Stimulated activated CD8-positive, alpha-beta memory T cell treated with anti-CD3 and anti-CD28 coated beads, Interleukin-7, amount 100 ng/mL, for 4 hours (primary cell): ENCODE measurements around the gene HSPE1.
"Not testable (repeated sequence)": the region's sequence is repeated elsewhere in the genome, so short reads cannot be mapped to it uniquely, and the experiment has no call there.

Source experiments
- DNase-seq, 2 donors: peaks; one replicate each; pipeline ENCODE4 v3.0.0-alpha.2; 2020; ENCODE audit warnings: low read depth in 2 of 2

The HSPE1 gene

DNA sequence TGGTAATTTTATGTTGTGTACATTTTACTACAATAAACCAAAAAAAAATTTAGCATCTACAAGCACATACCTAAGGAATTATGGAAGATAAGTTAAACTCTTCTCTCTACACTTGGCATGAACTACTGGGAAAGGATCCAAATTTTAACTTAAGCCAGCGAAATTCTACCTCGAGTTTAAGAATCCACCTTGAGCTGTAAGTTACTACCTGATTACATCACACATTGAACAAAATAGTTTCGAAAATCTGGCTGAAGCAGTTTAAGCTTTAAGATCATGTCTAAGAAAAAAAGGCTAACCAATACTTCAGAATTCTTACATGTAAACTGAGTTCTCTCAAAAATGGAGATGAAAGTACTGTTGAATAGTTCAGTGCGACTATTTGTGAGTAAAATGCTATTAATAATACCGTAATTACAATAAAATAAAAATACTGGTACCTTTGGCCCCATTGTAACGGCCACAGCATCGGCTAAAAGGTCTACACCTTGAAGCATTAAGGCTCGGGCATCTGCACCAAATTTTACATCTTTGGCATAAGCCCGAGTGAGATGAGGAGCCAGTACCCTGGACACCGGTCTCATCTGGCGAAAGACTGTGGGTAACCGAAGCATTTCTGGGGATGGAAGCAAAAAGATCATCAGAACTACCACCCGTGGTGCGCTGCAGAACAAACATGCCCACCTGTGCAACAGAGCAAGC is 1.8 kb upstream of the HSPE1 start:
- DNase-seq, result no peak

DNA sequence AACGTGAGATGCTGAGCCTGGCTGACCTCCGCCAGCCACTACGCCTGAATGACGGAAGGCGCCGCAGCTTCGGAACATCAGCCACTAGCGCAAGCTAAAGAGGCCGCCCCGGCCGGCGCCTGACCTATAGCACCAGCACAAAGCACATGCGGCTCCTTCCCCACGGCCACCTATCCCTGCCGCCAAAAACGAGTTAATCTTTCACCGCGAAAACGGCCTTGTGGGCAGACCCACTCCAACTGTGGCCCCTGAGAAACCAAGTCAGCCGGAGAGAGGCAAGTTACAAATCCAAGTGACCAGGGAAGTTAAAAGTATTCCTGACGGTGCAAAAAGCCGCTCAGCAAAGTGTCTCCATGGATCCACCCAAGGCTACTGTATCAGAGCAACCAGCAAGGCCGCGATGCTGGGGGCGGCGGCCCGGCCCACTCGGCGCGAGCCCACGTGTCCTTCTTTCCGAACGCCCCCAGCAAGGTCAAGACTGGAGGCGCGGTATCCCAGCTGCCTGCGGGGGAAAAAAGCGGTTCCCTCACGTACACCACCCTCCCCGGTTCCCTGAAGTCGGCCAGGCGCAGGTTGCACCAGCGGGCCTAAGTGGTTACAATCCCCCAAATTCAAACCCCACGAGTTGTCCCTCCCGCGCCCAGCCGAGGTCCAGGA is 1.1 kb upstream of the HSPE1 start:
- DNase-seq, result peak; percentile 34 to 54

DNA sequence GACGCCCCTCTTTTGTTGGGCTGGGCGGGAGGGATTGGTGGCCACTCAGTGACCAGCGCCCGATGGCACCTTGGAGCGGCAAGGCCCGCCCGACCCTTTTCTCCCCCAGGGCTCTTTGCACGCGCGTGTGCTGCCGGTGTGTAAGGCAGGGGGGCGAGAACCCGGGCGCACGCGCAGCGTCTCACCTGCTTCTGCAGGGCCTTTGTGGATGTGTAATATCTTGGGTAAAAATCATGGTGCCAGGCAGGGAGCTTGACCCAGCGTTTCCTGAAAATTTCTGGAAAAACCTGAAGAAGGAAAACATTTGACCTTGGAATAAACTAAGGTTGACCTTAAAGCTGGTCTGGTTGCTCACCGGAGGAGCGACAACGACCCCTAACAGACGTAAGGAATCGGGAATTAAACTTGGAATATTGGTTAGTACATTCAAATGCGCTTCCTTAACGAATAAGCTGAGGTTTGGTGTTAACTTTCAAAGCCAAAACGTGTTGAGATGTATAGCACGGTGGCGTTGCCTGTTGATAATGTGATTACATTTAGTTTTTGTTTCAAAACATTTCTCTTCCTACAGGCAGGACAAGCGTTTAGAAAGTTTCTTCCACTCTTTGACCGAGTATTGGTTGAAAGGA is 438 bp downstream of the HSPE1 start:
- no peak for DNase-seq

DNA sequence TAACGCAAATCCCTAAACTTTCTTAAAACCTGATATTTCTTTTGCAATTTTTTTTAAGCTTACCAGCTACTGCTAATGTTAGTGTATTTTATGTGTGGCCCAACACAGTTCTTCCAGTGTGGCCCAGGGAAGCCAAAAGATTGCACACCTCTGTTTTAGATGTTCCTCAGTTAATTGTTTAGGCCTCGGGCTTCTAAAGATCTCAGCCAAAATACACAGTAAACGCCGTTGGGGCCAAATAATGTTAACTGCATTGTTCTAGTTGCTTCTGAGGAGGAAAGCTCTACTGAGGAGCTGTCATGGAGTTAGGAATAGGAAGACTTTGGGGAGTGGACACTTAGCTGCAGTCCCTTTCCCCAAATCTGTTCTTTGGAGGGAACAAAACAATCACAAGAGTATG is 2.0 kb downstream of the HSPE1 start:
- DNase-seq, result no peak

DNA sequence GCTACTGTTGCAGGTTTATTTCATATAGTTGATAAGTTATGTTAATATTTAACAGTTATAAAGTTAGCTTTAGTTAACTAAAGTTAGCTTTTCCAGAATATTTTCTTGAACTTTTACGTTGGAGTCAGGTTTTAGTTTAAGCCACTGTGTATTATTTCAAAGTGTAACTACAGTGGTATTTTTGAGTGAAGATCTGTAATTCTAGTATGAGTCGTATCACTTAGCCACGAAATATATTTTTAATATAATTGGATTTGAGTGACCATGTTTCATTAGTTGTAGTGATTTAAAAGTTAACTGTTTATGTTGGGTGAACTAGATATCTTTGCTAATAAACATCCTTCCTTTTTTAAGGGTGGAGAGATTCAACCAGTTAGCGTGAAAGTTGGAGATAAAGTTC is 2.5 kb downstream of the HSPE1 start:
- DNase-seq, result no peak

DNA sequence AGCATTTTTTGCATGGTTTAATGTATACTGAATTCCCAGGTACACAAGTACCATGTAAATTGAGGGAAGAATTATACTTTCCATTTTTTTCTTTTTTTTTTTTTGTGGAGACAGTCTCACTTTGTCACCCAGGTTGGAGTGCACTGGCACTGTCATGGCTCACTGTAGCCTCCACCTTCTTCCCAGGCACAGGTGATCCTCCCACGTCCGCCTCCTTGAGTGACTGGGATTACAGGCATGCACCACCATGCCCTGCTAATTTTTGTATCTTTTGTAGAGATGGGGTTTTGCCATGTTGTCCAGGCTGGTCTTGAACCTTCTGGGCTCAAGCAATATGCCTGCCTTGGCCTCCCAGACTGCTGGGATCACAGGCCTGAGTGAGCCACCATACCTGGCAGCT is 3.8 kb downstream of the HSPE1 start:
- no peak for DNase-seq

DNA sequence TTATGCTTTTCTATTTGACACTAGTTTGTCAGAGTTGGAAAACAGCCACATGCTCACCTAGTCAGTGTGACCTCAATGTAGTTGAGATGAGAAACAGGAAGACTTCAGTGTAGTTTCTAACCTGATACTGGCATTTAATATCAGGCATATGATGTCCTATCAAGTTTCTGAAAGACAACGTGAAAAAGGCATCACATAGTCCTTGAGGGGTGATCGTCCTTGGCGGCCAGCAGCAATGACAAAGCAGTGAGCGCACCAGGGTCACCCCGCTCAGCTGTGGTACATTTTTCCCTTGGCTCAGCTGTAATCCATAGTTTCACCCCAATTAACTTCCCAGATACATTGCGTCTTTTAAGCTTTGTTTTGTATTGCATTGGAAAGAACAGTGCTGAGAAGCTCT is 4.3 kb downstream of the HSPE1 start:
- no peak for DNase-seq

DNA sequence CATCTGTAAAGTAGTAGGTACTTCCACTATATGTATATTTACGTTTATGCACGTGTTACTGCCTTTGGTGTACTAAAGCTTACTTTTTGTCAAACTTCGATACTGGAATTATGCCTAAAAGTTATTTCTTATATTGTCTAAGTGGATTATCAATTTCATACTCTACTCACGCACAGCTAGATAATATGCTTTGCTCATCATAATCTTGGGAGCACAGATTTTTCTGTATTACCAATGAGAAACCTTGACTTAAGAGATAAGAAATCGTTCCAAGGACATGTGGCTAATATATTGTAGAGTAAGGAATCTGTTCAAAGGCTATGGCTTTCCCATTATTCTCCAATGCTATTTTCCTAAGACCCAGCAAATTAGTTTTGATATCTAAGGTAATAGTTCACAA is 6.5 kb downstream of the HSPE1 start:
- no peak for DNase-seq

DNA sequence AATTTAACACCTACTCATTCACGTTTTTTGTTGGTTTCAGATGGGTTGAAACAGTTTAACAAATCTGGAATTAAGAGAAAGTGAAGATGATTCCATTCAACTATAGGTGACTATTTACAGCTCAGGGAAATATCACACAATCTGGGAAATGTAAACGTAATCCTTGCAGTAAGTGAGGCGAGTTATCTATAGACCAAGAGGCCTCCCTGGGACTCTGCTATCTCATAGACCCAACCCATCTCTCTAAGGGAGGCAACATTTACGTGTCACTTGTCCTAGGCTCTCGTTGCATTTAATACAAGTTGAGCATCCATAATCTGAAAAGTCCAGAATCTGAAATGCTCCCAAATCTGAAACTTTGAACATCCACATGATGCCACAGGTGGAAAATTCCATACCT is 13.7 kb downstream of the HSPE1 start:
- DNase-seq, result no peak

DNA sequence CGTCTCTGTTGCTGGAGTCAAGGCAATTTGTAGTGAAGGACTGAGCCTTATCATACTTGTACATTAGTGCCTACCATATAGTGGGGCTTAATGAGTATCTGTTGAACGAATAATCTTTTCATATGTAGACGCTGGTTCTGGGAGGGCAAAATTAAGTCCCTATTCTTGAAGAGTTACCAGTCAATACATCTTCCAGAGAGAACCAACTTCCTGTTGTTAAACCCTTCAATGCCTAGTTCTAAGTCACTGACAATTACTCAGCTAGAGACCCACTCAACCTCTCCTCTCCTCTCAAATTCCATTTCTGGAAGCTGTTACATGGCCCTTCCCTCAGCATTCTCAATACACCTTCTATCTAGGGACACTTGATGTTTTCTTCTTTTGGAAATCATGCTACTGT is 14.6 kb downstream of the HSPE1 start:
- DNase-seq, result no peak

DNA sequence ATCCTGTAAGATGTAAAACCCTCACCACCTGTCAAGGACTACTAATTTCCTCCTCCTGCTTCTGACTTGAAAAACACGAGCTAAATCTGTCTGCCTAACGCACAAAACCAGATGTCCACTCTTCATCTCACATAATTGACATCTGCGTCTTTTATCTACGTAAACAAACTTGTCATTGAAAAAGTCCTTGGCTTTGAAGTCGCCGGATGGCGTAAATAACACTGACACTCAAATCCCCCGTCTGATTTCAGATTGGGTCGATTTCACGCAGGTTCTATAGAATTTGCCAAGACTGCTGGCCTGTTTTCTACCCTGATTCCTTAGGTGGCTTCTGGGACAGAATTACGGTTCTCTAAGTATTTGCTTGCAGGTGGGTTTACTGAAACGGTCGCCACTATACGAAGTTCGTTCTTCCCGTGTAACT is 15.1 kb downstream of the HSPE1 start:
- DNase-seq, result no peak

DNA sequence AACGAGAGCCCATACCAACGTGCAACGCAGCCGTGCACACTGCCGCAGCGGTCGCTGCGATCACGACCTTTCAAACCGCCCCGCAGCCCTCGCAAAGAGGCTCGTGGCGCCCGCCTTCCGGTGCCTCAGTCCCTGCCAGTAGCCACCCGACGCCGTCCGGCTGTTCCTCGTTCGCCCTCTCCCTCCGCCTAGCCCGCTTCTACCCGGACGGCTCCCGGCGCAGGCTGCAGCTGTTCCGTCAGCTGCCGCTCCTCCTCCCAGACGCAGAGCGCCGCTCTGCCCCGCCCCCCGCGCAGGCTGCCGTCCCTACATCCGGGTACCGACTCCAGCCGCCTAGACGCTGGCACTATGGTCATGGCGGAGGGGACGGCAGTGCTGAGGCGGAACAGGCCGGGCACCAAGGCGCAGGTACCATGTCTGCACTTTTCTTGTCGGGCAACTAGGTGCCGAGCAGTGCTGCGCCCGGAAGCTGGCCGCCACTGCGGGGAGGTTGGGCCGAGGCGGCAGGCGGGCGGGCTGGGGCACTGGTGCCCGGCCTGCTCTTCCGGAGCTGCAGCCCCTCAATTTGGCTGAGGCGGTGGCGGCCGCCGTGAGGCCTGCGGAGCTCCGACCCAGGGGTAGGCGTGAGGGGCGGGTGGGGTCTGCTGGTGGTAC is 15.7 kb downstream of the HSPE1 start, which contains the start of gene MOB4:
MOB4 (plus strand) TSS at position 328 of the 654 bp plus-strand sequence; CDS start at position 349, 21 bp downstream.
- DNase-seq, result peak; percentile 77 to 90

DNA sequence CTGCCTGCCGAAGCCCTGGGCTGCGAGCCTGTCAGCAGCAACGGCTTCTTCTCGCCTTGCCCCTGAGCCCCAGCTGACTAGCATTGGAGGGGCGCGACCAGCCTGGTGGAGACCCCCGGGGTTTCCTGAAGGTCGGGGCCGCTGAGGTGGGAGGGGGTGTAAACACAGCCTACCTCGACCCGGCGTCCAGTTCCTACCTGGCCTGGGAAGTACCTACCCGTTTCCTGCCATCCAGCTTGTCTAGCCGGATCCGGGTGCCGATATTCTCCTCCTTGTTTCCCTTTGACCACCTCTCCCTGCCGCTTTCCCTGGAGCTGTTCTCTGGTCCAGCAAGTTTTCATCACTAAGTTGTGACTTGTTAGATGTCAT is 16.2 kb downstream of the HSPE1 start:
- no peak for DNase-seq

DNA sequence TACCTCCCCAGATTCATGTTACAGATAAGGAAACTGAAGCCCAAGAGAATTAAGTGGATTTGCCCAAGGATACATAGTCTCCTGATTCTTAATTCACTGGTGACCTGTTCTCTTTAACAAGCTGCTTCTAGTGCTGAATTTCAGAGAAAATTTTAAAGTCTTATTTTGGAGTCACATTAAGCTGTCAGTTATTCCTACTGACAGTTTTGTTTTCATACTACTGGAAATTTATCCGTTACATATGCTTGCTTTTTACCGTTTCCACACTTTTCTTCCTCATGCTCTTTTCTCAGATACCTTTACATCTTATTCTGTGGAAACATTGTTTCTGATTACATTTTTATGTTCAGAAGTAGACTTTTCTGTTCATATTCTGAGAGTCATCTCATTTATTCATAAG is 17.0 kb downstream of the HSPE1 start:
- DNase-seq, result no peak

DNA sequence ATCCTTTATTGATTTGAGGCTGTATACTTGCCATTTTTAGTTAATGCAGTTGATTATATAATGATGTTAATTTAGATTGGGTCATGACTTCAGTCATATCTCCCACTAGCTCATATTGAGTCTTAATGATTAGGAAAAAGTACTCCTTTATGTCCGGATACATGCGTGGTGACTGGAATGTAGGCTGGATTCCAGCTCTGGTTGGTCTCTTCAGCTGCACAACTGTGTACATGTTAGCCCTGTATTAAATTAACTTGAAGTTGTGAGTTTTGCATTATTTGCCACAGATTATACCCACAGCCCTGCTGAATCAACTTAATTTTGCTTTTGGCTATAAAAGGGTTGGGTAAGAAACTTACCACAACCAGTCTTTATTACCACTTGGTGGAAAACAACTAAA is 38.2 kb downstream of the HSPE1 start:
- DNase-seq, result no peak

DNA sequence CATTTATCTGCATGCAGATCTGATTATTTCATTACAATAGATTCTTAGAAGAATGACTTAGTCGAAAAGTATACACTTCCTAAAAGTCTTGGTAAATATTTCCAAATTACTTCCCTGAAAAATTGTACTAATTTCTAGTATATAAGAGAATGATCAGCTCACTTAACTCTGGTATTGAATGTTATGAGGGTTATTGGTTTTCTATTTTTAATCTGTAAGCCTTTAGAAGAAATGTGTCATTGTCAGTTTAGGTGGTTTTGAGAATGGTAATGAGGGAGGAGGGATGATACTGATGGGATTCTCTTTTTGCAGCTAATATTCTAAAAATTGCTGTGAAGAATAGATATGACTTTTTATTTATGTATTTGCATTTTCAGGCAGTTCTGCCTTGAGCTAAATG is 39.6 kb downstream of the HSPE1 start:
- DNase-seq, result no peak

DNA sequence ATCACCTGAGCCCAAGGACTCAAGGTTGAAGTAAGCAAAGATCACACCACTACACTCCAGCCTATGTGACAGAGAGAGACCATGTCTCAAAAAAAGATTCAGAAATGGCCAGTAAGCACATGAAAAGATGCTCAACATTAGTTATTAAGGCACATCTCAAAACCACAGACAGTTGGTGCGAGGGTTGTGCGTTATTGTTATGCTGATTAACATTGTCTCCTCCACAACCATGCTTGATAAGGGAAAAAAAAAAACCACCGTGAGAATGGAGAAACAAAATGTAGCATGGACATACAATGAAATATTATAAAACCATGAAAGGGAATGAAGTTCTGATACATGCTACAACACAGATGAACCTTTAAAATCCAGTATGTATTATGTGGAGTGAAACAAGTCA is 43.0 kb downstream of the HSPE1 start:
- DNase-seq, result no peak

DNA sequence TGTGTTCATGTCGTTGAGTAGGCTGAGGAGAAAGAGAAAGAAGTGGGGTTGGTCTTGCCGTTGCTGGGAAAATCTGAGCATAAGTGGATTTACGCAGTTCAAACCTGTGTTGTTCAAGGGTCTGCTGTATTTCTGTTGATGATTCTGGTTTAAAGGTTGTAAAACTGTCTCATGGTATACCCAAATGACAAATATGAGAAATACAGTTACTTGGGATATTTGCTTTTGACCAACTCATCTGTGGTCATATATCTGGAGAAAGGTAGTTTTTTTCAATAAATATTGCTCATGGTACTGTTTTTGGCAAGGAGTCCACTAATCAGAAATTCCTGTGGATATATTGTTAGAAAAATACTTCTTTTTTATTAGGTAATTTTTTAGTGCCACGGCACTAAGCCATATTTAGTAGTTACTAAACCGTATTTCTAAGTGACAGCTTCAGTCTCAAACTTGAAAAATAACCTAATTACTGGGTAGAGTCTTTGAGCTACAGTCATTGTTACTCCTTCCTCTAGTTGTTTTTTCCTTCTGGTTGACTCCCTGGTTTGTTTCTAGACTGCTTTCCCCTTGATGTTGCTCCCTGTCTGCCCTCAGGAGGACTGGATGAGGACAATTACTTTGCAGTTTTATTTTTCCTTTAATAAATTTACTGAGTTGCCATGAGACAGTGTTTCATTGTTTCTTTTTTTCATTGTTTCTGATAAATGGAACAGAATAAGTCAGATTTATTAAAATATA is 47.2 kb downstream of the HSPE1 start:
- no peak for DNase-seq

DNA sequence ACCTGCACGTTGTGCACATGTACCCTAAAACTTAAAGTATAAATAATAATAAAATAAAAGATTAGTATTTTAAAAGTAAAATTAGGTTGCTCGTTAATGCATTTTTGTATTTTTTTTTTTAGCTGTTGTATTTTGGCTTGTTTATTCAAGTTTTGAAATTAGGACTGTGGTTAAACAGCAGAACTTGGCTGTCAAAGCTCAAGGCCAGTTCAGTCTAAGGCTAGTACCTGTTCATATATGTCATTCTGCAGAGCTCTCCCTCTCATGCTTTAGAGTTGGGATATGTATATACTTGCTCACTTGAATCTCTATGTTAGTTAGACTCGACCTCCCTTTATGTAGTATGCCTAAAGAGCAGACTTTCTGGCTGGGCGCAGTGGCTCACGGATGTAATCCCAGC is 48.4 kb downstream of the HSPE1 start:
- no peak for DNase-seq

DNA sequence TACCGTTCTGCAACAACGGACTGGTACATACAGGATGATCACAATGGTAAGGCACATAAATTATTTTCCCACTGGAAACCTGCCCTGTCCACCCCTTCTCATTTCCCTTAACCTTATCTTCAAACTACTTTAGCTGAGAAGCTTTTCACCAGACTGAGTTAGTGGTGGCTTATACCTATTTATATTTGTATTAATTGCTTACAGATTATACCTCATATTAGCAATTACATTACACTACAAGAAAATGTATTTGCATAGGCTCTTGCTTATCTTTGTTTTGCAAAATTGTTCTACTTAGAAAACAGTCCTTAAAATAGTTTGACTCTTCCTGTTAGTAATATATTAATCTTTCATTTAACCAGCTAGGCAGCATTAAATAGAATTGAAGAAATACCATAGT is 51.1 kb downstream of the HSPE1 start:
- not testable (repeated sequence) for DNase-seq
